ENCODE measurements around the gene HES6.

HES6 gene

GRCh38 chr2:238263204-238264071 lies 23.6 kb upstream of the HES6 start:
- peaks cover 18% of the 10 kb centered on the region for H3K4me1 ChIP-seq (ENCODE audit: insufficient read depth, poor library complexity, severe bottlenecking)
- no peaks in the 10 kb centered on the region for H3K9me3 ChIP-seq (ENCODE audit: severe bottlenecking)
- no peak overlapping the region for H3K27ac ChIP-seq (ENCODE audit: poor library complexity, severe bottlenecking)
- H3K27me3 ChIP-seq (ENCODE audit: insufficient read depth, poor library complexity, severe bottlenecking), result no peaks in the 10 kb centered on the region
- ATAC-seq (ENCODE audit: low read depth), result 0 out of 3 replicates have a peak, but pooled peaks have one; percentile 26
- peak; percentile 76 for TF ChIP-seq CTCF (IDR thresholded peaks at IDR 0.05; ENCODE audit: poor library complexity, severe bottlenecking)
- no peak for DNase-seq (ENCODE audit: low spot score)
- H3K4me3 ChIP-seq (ENCODE audit: severe bottlenecking), result no peak overlapping the region
- H3K36me3 ChIP-seq (ENCODE audit: low read depth), result peaks cover 59% of the 10 kb centered on the region

- ATAC-seq (ENCODE audit: low read depth), result no peak
- H3K27me3 ChIP-seq (ENCODE audit: insufficient read depth, poor library complexity, severe bottlenecking), result no peaks in the 10 kb centered on the region
- peaks cover 59% of the 10 kb centered on the region for H3K36me3 ChIP-seq (ENCODE audit: low read depth)
- TF ChIP-seq CTCF (IDR thresholded peaks at IDR 0.05; ENCODE audit: poor library complexity, severe bottlenecking), result no peak
- no peak for DNase-seq (ENCODE audit: low spot score)
- H3K9me3 ChIP-seq (ENCODE audit: severe bottlenecking), result no peaks in the 10 kb centered on the region
- peaks cover 14% of the 10 kb centered on the region for H3K4me1 ChIP-seq (ENCODE audit: insufficient read depth, poor library complexity, severe bottlenecking)
- no peak overlapping the region for H3K27ac ChIP-seq (ENCODE audit: poor library complexity, severe bottlenecking)
- H3K4me3 ChIP-seq (ENCODE audit: severe bottlenecking), result no peak overlapping the region
Measured at GRCh38 chr2:238262496-238263122, 22.8 kb upstream of the HES6 start.

GRCh38 chr2:238261718-238262375 lies 22.0 kb upstream of the HES6 start:
- DNase-seq (ENCODE audit: low spot score) (no peak), ATAC-seq (ENCODE audit: low read depth) (no peak)
- Histone ChIP-seq H3K9me3 (ENCODE audit: severe bottlenecking) (no peaks in the 10 kb centered on the region), H3K4me1 (ENCODE audit: insufficient read depth, poor library complexity, severe bottlenecking) (peaks cover 7% of the 10 kb centered on the region), H3K27me3 (ENCODE audit: insufficient read depth, poor library complexity, severe bottlenecking) (no peaks in the 10 kb centered on the region), H3K27ac (ENCODE audit: poor library complexity, severe bottlenecking) (no peak overlapping the region), H3K4me3 (ENCODE audit: severe bottlenecking) (no peak overlapping the region), H3K36me3 (ENCODE audit: low read depth) (peaks cover 62% of the 10 kb centered on the region)
- no peak for TF ChIP-seq CTCF (IDR thresholded peaks at IDR 0.05; ENCODE audit: poor library complexity, severe bottlenecking)

GRCh38 chr2:238260883-238261282 lies 21.0 kb upstream of the HES6 start:
- no peak for TF ChIP-seq CTCF (IDR thresholded peaks at IDR 0.05; ENCODE audit: poor library complexity, severe bottlenecking)
- ATAC-seq (ENCODE audit: low read depth) (no peak), DNase-seq (ENCODE audit: low spot score) (no peak)
- H3K4me3 ChIP-seq (ENCODE audit: severe bottlenecking), result no peak overlapping the region
- H3K9me3 ChIP-seq (ENCODE audit: severe bottlenecking), result no peaks in the 10 kb centered on the region
- H3K27me3 ChIP-seq (ENCODE audit: insufficient read depth, poor library complexity, severe bottlenecking), result no peaks in the 10 kb centered on the region
- no peaks in the 10 kb centered on the region for H3K4me1 ChIP-seq (ENCODE audit: insufficient read depth, poor library complexity, severe bottlenecking)
- peaks cover 64% of the 10 kb centered on the region for H3K36me3 ChIP-seq (ENCODE audit: low read depth)
- no peak overlapping the region for H3K27ac ChIP-seq (ENCODE audit: poor library complexity, severe bottlenecking)

Measured in RWPE2 (cell line).